SK-N-MC (cell line): ENCODE measurements around the gene CTNND2.

Experiments used
- EZH2 ChIP-seq: fragments of 200-600 bp; sonication (generic); IDR thresholded peaks from one replicate; pipeline ENCODE4 v1.6.1; 2017; ENCODE audit warnings: antibody characterized with exemption
- FOXP2 ChIP-seq: optimal IDR thresholded peaks from 2 replicates; pipeline ENCODE3; 2011; ENCODE audit warnings: mild to moderate bottlenecking, moderate library complexity; ENCODE audit not compliant: insufficient read depth; ENCODE audit errors: extremely low read length, control extremely low read depth
- POLR2AphosphoS5 ChIP-seq: IDR thresholded peaks from 2 replicates; pipeline ENCODE4 v1.6.1; 2012; ENCODE audit warnings: mild to moderate bottlenecking, low read depth, low read length, borderline replicate concordance

DNA sequence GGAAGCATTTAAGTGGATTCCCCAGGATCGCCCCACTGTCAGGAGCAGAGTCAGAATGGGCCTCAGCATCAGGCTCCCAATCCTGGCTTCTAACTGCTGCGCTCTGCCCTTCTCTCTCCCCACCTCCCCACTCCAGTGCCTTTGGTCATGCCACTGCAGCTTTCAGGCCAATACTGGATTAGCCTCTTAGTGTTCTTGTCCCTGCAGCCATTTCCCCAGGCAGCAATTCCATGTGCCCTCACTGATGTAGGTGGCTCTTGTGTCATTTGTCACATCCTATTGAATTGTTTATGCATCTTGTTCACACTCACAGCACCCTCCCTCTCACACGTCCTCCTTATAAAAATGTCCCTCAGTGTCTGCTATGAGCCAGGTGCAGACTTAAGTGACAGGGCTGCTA lies 599.0 kb downstream of the CTNND2 start:
- no peak for TF ChIP-seq EZH2
- no peak for TF ChIP-seq POLR2AphosphoS5
- TF ChIP-seq FOXP2: no peak
